Dendritic cell treated with granulocyte-macrophage colony-stimulating factor and Interleukin-4, amounts not matched to agents 40 ng/mL and 50 ng/mL, for 4 days (primary cell): Measurements from ENCODE around the gene IFI6.

Source experiments
- H3K27ac Mint-ChIP-seq: one replicate; pipeline ENCODE4 v1.8.0; 2022; ENCODE audit warnings: mild to moderate bottlenecking, mixed read lengths
- H3K27me3 Mint-ChIP-seq: one replicate; pipeline ENCODE4 v1.8.0; 2022; ENCODE audit warnings: mild to moderate bottlenecking, mixed read lengths
- H3K36me3 Mint-ChIP-seq: one replicate; pipeline ENCODE4 v1.8.0; 2022; ENCODE audit warnings: low read depth, mixed read lengths
- H3K4me1 Mint-ChIP-seq: one replicate; pipeline ENCODE4 v1.8.0; 2022; ENCODE audit warnings: low read depth, mixed read lengths
- H3K4me3 Mint-ChIP-seq: one replicate; pipeline ENCODE4 v1.8.0; 2022; ENCODE audit warnings: mild to moderate bottlenecking, moderate library complexity, mixed read lengths
- H3K9me3 Mint-ChIP-seq: one replicate; pipeline ENCODE4 v1.8.0; 2022; ENCODE audit warnings: mixed read lengths
- intact Hi-C: fragments of 100-400 bp; cut with micrococcal nuclease; formaldehyde crosslinking; loops from one replicate; pipeline ENCODE4 v1.15.0; 2022

IFI6 gene

DNA sequence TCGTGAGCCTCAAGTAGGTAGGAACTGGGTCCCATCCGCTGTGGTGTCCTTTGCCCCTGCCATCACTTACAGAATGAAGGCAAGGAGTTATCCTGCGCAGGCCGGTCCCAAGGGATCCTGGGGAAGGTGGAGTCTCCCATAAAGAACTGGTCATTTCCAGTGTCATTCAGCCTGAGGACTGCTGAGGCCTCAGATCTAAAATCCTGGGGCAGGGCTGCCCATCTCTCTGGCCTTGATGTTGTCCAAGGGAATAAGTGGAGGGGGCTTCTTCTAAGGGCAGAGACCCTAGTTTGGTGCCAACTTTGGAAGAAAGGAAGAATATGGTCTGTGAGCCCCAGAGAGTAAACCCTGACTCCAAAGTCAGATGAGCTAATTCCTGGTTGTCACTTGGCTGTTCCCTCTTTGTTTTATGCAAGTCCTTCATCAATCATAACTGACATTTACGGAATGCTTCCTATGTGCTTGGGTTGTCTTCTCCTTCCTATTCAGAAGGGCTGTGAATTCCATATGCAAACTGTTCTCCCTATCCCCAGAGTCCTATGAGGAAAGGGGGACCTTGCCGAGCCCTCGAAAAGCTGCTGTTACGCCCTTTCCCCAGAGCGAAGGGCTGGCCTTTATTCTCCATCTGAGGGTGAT lies 6.9 kb downstream of the IFI6 start:
- Mint-ChIP-seq H3K27ac (peak overlapping the region; percentile 48), H3K4me3 (no peak overlapping the region), H3K36me3 (peaks cover 11% of the 10 kb centered on the region), H3K27me3 (no peaks in the 10 kb centered on the region), H3K4me1 (peaks cover 82% of the 10 kb centered on the region), H3K9me3 (no peaks in the 10 kb centered on the region)
- intact Hi-C loops: loop anchor here (10.0 kb wide), 1 partner anchor 260 kb away; no protein-coding TSS in a partner anchor

- Mint-ChIP-seq H3K27ac (peak overlapping the region; percentile 48), H3K4me1 (peaks cover 84% of the 10 kb centered on the region), H3K27me3 (no peaks in the 10 kb centered on the region), H3K9me3 (no peaks in the 10 kb centered on the region), H3K36me3 (peaks cover 10% of the 10 kb centered on the region), H3K4me3 (no peak overlapping the region)
- intact Hi-C loops: loop anchor here (10.0 kb wide), 1 partner anchor 259 kb away; no protein-coding TSS in a partner anchor
Observed at GRCh38 chr1:27664291-27664690, 7.7 kb downstream of the IFI6 start.

GRCh38 chr1:27662707-27663393 lies 9.1 kb downstream of the IFI6 start:
- intact Hi-C loops: loop anchor here (1.0 to 10.0 kb wide), 3 partner anchors 55 to 258 kb away; no protein-coding TSS in a partner anchor
- Mint-ChIP-seq H3K27ac (peak overlapping the region; percentile 95), H3K4me1 (peaks cover 81% of the 10 kb centered on the region), H3K36me3 (peaks cover 5% of the 10 kb centered on the region), H3K4me3 (peak overlapping the region; percentile 10), H3K27me3 (no peaks in the 10 kb centered on the region), H3K9me3 (no peaks in the 10 kb centered on the region)

- no peaks in the 10 kb centered on the region for H3K9me3 Mint-ChIP-seq
- no peak overlapping the region for H3K4me3 Mint-ChIP-seq
- peaks cover 76% of the 10 kb centered on the region for H3K4me1 Mint-ChIP-seq
- peaks cover 5% of the 10 kb centered on the region for H3K36me3 Mint-ChIP-seq
- H3K27ac Mint-ChIP-seq: peak overlapping the region; percentile 95
- intact Hi-C loops: loop anchor here (10.0 kb wide), 1 partner anchor 257 kb away; no protein-coding TSS in a partner anchor
- no peaks in the 10 kb centered on the region for H3K27me3 Mint-ChIP-seq
Observed at GRCh38 chr1:27662261-27662660, 9.7 kb downstream of the IFI6 start.

DNA sequence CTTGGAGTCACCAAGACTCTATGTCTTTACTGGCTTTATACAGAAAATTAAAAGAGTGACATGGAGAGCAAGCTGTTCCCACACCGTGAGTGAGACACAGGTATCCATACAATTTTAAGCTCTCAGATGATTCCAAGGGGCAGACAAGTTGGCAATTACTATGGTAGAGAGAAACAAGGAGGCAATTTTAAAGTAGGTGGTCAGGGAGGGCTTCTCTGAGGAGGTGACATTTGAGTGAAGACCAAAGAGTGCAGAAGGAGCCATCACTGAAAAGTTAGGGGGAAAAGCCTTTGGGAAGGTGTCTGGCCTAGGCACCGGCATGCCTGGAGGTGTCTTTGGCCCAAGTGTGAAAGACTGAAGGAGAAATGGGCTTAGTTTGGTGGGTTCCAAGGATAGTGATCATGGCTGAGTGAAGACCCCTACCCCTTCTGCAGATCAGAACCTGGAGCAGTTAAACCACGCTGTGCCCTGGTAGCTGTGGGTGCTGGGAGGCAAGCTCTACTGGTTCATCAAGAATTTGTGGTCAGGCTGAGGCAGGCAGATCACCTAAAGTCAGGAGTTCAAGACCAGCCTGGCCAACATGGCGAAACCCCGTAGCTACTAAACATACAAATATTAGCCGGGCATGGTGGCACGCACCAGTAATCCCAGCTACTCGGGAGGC lies 10.4 kb downstream of the IFI6 start:
- Mint-ChIP-seq H3K27ac (peak overlapping the region; percentile 95), H3K9me3 (no peaks in the 10 kb centered on the region), H3K4me1 (peaks cover 72% of the 10 kb centered on the region), H3K4me3 (no peak overlapping the region), H3K36me3 (peaks cover 5% of the 10 kb centered on the region), H3K27me3 (no peaks in the 10 kb centered on the region)
- intact Hi-C loops: loop anchor here (10.0 kb wide), 1 partner anchor 257 kb away; no protein-coding TSS in a partner anchor

DNA sequence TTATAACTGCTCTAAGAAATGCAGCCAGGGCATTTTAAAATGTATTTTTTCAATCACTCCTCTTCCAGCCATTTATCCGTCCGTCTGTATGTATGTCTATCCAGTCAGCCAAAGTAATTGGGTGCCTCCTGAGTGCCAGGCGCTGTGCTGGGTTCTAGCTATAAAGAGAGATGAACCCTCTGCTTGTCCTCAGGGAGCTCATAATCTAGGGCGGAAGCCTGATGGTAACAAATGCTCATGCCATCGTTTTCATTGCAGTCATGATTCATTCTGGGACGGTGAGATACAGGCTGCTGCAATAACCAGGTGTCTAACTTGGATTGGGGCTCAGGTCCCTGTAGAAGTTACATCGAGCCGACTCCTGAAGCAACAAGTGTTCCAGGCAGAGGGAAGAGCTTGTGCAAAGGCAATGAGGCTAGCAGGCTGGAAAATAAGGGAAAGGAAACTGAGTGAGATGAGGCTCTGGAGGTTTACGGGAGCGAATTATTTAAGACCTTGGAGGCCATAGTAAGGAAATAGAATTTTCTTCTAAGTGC lies 11.6 kb downstream of the IFI6 start:
- no peaks in the 10 kb centered on the region for H3K9me3 Mint-ChIP-seq
- no peaks in the 10 kb centered on the region for H3K27me3 Mint-ChIP-seq
- H3K36me3 Mint-ChIP-seq: no peaks in the 10 kb centered on the region
- peaks cover 73% of the 10 kb centered on the region for H3K4me1 Mint-ChIP-seq
- peak overlapping the region; percentile 95 for H3K27ac Mint-ChIP-seq
- intact Hi-C loops: loop anchor here (10.0 kb wide), 1 partner anchor 256 kb away; no protein-coding TSS in a partner anchor
- peak overlapping the region; percentile 72 for H3K4me3 Mint-ChIP-seq

DNA sequence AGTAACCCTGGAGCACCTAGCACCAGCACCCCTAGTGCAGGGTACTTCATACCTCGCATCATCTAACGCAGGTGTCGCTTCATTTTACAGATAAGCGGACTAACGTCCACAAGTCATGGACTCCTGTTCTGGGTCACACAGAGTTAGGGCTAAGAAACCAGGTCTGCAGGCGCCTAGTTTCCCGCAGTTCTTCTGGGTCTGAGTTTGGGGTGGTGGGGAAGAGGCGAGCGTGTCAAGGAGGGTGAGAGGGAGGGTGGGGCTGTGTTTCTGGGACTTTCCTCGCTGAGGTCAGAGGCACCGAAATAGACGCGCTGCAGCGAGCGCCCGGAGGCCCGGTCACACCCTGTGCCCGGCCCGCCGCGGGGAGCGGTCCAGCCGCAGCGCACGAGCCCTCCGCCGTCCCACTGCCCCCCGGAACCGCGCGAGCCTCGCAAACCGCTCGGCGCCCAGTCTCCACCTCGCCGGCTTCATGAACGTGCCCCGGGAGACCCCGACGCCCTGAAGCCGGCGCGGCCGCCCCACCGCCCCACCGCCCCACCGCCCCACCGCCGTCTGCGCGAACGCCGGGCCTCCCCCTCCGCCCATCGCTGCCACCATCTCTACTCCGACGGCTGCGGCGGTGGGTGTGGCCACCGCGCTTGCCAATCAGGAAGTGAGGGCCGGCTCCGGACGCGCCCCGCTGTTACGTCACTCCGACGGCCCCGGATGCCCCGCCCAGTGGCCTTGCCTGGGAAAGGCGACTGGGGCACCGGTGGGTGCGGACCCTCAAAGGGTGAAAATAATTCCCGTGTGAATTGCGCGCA lies 12.3 kb downstream of the IFI6 start:
- Mint-ChIP-seq H3K27ac (peak overlapping the region; percentile 95), H3K4me1 (peaks cover 75% of the 10 kb centered on the region), H3K36me3 (no peaks in the 10 kb centered on the region)

GRCh38 chr1:27658951-27659496 lies 13.0 kb downstream of the IFI6 start:
- peaks cover 69% of the 10 kb centered on the region for H3K4me1 Mint-ChIP-seq

More for the DNA sequence above, 12.3 kb downstream of the IFI6 start:
- intact Hi-C loops: loop anchor here (10.0 kb wide), 1 partner anchor 255 kb away; no protein-coding TSS in a partner anchor
- Mint-ChIP-seq H3K4me3 (peak overlapping the region; percentile 72), H3K27me3 (no peaks in the 10 kb centered on the region), H3K9me3 (no peaks in the 10 kb centered on the region)

DNA sequence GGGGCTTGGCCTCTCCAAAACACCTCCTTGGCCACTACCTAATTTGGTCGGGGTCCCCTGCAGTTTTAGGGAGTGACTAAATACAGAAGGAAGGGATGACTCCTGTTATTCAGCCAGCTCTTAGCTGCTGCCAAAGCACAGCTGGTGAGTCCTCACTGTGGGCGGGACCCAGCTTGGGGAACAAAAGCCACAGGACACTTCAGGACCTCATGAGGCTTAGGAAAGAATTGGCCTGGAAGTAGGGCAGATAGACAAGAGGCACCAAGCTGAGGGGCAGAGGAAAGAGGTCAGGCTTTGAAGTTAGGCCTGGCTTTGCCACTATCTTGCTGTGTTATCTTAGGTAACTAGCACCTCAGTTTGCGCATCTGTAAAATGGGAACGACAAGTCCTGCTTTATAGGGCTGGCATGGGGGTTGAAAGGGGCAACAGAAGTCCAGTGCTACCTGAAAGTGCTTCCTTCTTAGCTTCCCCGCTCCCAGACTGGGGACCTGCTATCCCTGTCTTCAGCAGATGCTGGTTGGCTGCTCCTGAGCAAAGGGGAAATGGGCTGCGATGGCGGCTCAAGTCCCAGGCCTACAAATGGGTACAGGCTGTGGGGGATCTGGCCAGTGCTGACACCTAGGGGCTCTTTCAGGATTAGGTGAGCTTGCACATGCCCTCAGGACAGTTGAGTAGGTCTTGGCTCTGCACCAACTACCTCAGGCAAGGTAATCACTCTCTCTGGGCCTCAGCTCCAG lies 15.7 kb downstream of the IFI6 start:
- Mint-ChIP-seq H3K36me3 (no peaks in the 10 kb centered on the region), H3K27me3 (no peaks in the 10 kb centered on the region), H3K4me3 (no peak overlapping the region), H3K4me1 (peaks cover 64% of the 10 kb centered on the region), H3K27ac (peak overlapping the region; percentile 84), H3K9me3 (no peaks in the 10 kb centered on the region)
- intact Hi-C loops: no loop called here

More at GRCh38 chr1:27658951-27659496, 13.0 kb downstream of the IFI6 start:
- intact Hi-C loops: no loop called here
- H3K4me3 Mint-ChIP-seq: peak overlapping the region; percentile 72
- no peaks in the 10 kb centered on the region for H3K27me3 Mint-ChIP-seq
- H3K9me3 Mint-ChIP-seq: no peaks in the 10 kb centered on the region
- no peaks in the 10 kb centered on the region for H3K36me3 Mint-ChIP-seq
- peak overlapping the region; percentile 95 for H3K27ac Mint-ChIP-seq

DNA sequence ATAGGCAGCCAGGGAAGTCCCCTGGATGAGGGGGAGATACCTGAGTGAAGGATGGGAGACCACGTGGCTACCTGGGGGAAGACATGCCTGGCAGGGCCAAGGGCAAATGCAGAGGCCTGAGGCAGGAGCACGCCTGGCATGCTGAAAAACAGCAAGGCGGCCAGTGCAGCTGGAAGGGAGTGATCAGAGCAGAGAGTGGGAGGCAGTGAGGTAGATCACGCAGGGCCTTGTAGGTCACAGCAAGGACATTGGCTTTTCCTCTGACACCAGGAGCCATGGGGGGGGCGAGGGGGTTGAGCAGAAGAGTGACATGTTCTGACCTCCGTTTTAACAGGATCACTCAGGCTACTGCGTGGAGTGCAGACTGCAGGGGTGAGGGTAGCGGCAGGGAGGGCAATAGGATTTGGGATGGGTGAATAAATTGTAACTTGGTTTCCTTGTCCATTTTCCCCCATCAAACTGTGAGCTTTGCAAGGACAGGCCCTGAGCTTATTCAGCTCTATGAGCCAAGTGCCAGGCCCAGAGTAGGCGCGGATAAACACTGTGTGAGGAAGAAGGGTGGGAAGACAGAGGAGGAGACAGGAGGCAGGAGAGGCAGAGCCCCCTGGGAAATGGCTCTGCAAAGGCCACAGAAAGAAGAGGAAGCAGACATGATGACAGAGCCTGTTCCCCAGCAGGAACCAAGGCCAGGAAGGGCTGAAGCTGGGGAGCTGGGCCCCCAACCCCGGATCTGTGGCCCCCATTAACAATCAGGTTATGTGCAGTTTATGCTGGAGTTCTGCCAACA lies 16.6 kb downstream of the IFI6 start:
- no peaks in the 10 kb centered on the region for H3K9me3 Mint-ChIP-seq
- peak overlapping the region; percentile 84 for H3K27ac Mint-ChIP-seq
- no peaks in the 10 kb centered on the region for H3K36me3 Mint-ChIP-seq
- no peak overlapping the region for H3K4me3 Mint-ChIP-seq
- intact Hi-C loops: no loop called here
- H3K27me3 Mint-ChIP-seq: no peaks in the 10 kb centered on the region
- H3K4me1 Mint-ChIP-seq: peaks cover 64% of the 10 kb centered on the region

- H3K27me3 Mint-ChIP-seq: no peaks in the 10 kb centered on the region
- peak overlapping the region; percentile 80 for H3K27ac Mint-ChIP-seq
Observed at GRCh38 chr1:27652111-27652864, 19.7 kb downstream of the IFI6 start.

More at GRCh38 chr1:27652111-27652864, 19.7 kb downstream of the IFI6 start:
- intact Hi-C loops: no loop called here
- Mint-ChIP-seq H3K4me1 (peaks cover 55% of the 10 kb centered on the region), H3K36me3 (no peaks in the 10 kb centered on the region), H3K9me3 (no peaks in the 10 kb centered on the region), H3K4me3 (no peak overlapping the region)
